HG03095 (cell line): Measurements from ENCODE around the gene RECQL.
"Not testable (repeated sequence)": the region's sequence is repeated elsewhere in the genome, so short reads cannot be mapped to it uniquely, and the experiment has no call there.

Source experiments
- ATAC-seq: cut with Tn5 transposase; IDR thresholded peaks from one replicate; pipeline ENCODE4 v1.9.1; 2021; ENCODE audit warnings: moderate library complexity; ENCODE audit not compliant: unreplicated experiment

Gene RECQL

GRCh38 chr12:21433525-21433924 is 67.9 kb downstream of the RECQL start:
- no peak for ATAC-seq

GRCh38 chr12:21429994-21430393 is 71.4 kb downstream of the RECQL start:
- ATAC-seq, result no peak

- no peak for ATAC-seq
Observed at GRCh38 chr12:21428241-21428640, 73.2 kb downstream of the RECQL start.

- ATAC-seq, result not testable (repeated sequence)
Observed at GRCh38 chr12:21419009-21419699, 82.3 kb downstream of the RECQL start.
